Left hindlimb (tissue), 1 donor: ENCODE data around the gene DOCK7.
"Not testable (repeated sequence)": the region's sequence is repeated elsewhere in the genome, so short reads cannot be mapped to it uniquely, and the experiment has no call there.

Experiments
- DNase-seq: peaks from one replicate; pipeline ENCODE4 v3.0.0-alpha.2; 2018

Gene DOCK7, protein sequence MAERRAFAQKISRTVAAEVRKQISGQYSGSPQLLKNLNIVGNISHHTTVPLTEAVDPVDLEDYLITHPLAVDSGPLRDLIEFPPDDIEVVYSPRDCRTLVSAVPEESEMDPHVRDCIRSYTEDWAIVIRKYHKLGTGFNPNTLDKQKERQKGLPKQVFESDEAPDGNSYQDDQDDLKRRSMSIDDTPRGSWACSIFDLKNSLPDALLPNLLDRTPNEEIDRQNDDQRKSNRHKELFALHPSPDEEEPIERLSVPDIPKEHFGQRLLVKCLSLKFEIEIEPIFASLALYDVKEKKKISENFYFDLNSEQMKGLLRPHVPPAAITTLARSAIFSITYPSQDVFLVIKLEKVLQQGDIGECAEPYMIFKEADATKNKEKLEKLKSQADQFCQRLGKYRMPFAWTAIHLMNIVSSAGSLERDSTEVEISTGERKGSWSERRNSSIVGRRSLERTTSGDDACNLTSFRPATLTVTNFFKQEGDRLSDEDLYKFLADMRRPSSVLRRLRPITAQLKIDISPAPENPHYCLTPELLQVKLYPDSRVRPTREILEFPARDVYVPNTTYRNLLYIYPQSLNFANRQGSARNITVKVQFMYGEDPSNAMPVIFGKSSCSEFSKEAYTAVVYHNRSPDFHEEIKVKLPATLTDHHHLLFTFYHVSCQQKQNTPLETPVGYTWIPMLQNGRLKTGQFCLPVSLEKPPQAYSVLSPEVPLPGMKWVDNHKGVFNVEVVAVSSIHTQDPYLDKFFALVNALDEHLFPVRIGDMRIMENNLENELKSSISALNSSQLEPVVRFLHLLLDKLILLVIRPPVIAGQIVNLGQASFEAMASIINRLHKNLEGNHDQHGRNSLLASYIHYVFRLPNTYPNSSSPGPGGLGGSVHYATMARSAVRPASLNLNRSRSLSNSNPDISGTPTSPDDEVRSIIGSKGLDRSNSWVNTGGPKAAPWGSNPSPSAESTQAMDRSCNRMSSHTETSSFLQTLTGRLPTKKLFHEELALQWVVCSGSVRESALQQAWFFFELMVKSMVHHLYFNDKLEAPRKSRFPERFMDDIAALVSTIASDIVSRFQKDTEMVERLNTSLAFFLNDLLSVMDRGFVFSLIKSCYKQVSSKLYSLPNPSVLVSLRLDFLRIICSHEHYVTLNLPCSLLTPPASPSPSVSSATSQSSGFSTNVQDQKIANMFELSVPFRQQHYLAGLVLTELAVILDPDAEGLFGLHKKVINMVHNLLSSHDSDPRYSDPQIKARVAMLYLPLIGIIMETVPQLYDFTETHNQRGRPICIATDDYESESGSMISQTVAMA (N-terminal part only)

GRCh38 chr1:62687903-62688686 is at the start of gene DOCK7:
Gene DOCK7 (minus strand): TSS chr1:62688386. CDS start chr1:62688264, 122 bp downstream.
- DNase-seq = peak; percentile 87

- DNase-seq = no peak
Observed at GRCh38 chr1:62735491-62736171, 47.4 kb upstream of the DOCK7 start.

DNA sequence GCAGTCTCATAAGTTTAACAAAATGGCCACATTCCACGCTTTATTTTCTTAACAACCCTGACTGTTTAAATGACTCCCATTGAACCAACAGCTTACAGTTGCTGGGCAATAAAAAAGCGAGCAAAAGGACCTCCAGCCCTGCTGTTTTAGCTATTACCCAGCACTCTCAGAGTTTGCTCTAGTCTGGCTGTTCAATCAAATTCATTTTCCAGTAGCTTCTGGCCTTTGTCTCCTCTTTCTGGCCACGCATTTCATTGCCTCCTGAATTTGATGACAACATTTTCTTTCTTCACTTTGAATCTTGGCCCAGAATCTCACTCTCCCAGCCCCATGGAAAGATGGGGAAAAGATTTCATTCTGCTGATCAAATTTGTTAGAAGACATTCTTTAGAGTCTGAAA is 44.1 kb upstream of the DOCK7 start:
- peak; percentile 62 for DNase-seq

DNA sequence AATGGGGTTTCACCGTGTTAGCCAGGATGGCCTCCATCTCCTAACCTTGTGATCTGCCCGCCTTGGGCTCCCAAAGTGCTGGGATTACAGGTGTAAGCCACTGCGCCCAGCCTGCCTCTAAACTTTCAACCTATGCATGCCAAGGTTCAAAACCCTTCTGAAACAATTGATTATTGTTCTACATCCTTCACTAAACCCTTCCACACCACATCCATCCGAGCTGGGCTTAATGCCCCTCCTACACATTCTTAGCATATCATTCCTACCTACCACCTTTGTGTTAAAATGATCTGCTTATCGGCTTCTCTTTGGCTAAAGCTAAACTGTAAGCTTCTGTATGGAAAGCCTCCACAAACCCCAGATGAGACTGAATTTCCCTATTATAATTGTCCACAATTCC is 40.8 kb upstream of the DOCK7 start:
- DNase-seq = no peak

GRCh38 chr1:62727656-62728407 is 39.6 kb upstream of the DOCK7 start:
- peak; percentile 31 for DNase-seq

DNA sequence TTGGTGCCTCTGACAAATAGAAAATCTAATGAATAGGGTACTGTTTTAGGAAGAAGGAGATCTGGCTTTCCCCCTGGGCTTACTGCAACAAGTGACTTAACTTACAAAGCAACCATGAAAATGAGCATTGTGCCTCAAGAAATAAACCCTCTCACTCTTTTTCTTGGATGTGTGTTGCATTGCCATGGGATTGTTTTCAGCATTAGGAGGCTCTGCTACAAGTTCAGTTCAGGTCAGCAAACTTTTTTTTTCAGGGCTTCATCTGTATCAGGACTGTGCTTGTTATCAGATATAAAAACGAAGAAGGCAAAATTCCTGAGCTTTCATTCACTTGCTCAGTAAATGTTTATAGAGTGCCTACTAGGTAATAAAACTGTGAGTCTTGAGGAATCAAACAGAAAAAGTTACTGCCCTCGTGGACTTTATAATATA is 37.8 kb upstream of the DOCK7 start:
- no peak for DNase-seq

- DNase-seq = no peak
Observed at GRCh38 chr1:62725255-62725654, 37.1 kb upstream of the DOCK7 start.

DNA sequence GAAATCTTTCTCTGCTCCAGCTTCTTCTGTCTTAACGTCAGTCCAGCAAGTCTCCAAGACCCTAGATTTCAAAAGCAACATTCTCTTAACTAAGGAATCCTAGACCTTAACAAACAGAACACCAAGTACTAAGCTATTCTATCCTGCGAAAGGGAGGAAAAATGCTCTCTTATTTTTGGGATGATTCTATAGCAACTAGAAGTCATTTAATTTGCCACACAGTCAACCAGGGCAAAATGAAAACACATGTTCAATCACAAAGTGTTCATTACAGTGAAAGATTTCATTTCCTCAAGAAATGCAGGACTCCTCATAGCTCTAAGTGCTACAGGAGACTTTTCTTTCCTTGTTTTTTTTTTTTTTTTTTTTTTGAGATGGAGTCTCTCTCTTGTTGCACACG is 36.2 kb upstream of the DOCK7 start:
- no peak for DNase-seq

DNA sequence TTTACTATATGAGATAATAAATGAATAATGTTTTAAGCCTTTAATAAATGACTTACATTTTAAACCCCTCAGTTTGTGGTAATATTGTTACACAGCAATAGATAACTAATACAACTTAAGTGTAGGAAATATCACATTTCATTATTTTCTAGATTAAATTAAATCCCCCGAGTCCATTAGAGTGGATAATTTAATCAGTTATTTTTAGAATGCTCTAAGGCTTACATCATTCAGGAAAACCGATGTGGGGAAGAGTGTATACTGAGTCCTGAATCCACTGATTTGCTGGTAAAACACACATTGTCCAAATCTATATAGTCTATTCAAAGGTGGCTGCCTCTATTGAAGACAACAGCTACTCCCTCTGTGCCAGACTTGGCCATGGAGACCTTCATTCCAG is 35.7 kb upstream of the DOCK7 start:
- DNase-seq = no peak

DNA sequence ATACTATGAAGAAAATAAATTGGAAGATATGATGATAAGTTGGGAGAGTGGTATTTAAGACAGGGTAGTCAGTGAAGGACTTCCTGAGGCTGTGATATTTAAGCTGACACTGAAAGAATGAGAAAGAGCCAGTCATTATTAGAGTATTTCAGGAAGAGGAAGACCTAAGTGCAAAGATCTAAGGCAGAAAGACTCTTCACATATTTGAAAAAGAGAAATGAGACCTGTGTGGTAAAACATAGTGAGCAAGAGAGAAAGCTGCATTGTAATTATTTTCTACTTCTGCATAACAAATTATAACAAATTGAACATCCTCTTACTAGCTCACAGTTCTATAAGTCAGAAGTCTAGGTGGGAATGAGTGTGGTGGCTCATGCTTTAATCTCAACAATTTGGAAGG is 34.6 kb upstream of the DOCK7 start:
- no peak for DNase-seq

GRCh38 chr1:62720946-62721554 is 32.9 kb upstream of the DOCK7 start:
- DNase-seq = no peak

GRCh38 chr1:62718400-62718799 is 30.2 kb upstream of the DOCK7 start:
- DNase-seq = not testable (repeated sequence)

GRCh38 chr1:62717483-62717882 is 29.3 kb upstream of the DOCK7 start:
- DNase-seq = no peak

DNA sequence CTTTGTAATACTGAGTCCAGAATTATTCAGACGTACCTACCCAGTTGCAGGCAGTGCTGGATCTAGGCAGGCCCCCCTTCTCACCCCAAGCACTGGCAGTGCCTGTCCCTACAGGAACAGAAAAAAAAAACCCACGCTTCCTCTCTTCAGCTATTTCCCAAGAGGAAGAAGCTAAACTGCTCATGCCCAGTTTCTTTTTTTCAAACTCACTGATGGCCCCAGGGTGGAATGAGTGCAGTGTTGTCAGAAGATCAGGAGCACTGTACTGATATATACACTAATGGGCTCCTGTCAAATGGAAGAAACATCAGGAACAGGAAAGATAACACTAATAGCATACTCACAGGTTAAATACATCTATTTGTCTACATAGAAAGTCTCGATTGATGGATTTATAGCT is 28.2 kb upstream of the DOCK7 start:
- no peak for DNase-seq

GRCh38 chr1:62712336-62713243 is 24.4 kb upstream of the DOCK7 start:
- DNase-seq = no peak

GRCh38 chr1:62707744-62708120 is 19.5 kb upstream of the DOCK7 start:
- no peak for DNase-seq

GRCh38 chr1:62706985-62707743 is 19.0 kb upstream of the DOCK7 start:
- DNase-seq = no peak

DNA sequence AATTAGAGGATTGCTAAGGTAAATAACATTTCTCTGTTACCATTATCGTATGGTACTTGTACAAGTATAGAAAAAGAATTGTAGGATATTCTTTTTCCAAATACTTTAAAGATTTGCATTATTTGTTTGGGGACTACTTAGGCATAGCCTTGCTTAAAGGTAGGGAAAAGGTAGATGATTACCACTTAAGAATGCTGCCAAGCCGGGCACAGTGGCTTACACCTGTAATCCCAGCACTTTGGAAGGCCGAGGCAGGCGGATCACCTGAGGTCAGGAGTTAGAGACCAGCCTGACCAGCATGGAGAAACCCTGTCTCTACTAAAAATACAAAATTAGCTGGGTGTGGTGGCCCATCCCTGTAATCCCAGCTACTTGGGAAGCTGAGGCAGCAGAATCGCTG is 10.0 kb upstream of the DOCK7 start:
- not testable (repeated sequence) for DNase-seq
